PC-9 (cell line): ENCODE measurements around the gene MACROD2. TPM values are rescaled to one million over a fixed set of nuclear protein-coding genes. Genes with fewer than 3 reads are reported as not detected.

Source experiments
- BruUV-seq: library from RNA; stranded (reverse); fragments of 400-500 nt; replicated peaks from 2 replicates; lab custom pipeline; 2021; lab: Mats Ljungman, UMichigan
- CTCF ChIA-PET: fragments of 300-600 bp; sonication (Branson Sonifier 250); formaldehyde crosslinking; loops from one replicate; lab custom pipeline; 2022; ENCODE audit warnings: antibody characterized with exemption; lab: Charles Lee
- POLR2A ChIA-PET: fragments of 300-600 bp; sonication (Branson Sonifier 250); formaldehyde crosslinking; loops from one replicate; lab custom pipeline; 2022; ENCODE audit warnings: antibody characterized with exemption; ENCODE audit not compliant: unreplicated experiment; lab: Charles Lee
- DNase-seq, 2 experiments: peaks; one replicate each; pipeline versions ENCODE4 v3.0.0 to v3.0.0-alpha.2; 2015 to 2022; ENCODE audit warnings: mixed read lengths in 1 of 2
- H2AFZ ChIP-seq: fragments of 200-600 bp; sonication (generic); 2 replicates; pipeline ENCODE4 v1.8.1; 2017; ENCODE audit warnings: antibody characterized with exemption
- H3F3A ChIP-seq: fragments of 200-600 bp; sonication (generic); 2 replicates; pipeline ENCODE4 v1.8.1; 2017; ENCODE audit warnings: antibody characterized with exemption, mild to moderate bottlenecking, low read depth; ENCODE audit not compliant: insufficient read depth
- H3K27ac ChIP-seq: fragments of 200-600 bp; sonication (generic); 2 replicates; pipeline ENCODE4 v1.6.1; 2016; ENCODE audit warnings: mixed run types
- H3K27me3 ChIP-seq: fragments of 200-600 bp; sonication (generic); 2 replicates; pipeline ENCODE4 v1.6.1; 2016; ENCODE audit warnings: low read depth, mixed run types; ENCODE audit not compliant: insufficient read depth
- H3K36me3 ChIP-seq: fragments of 200-600 bp; sonication (generic); 2 replicates; pipeline ENCODE4 v1.6.1; 2016; ENCODE audit warnings: low read depth, mixed run types
- H3K4me1 ChIP-seq: fragments of 200-600 bp; sonication (generic); replicated peaks from 2 replicates; pipeline ENCODE4 v1.6.1; 2016; ENCODE audit warnings: mixed run types; ENCODE audit not compliant: insufficient read depth
- H3K4me2 ChIP-seq: fragments of 200-600 bp; sonication (generic); 2 replicates; pipeline ENCODE4 v1.6.1; 2017; ENCODE audit warnings: mixed run types
- H3K4me3 ChIP-seq: fragments of 200-600 bp; sonication (generic); 2 replicates; pipeline ENCODE4 v1.6.1; 2016; ENCODE audit warnings: mixed run types
- H3K79me2 ChIP-seq: fragments of 200-600 bp; sonication (generic); 2 replicates; pipeline ENCODE4 v1.6.1; 2017; ENCODE audit warnings: low read depth, mixed run types
- H3K9me2 ChIP-seq: fragments of 200-600 bp; sonication (generic); 2 replicates; pipeline ENCODE4 v1.8.1; 2017; ENCODE audit warnings: mild to moderate bottlenecking; ENCODE audit not compliant: insufficient read depth
- H3K9me3 ChIP-seq: fragments of 200-600 bp; sonication (generic); 2 replicates; pipeline ENCODE4 v1.8.1; 2016; ENCODE audit warnings: low read depth; ENCODE audit not compliant: insufficient read depth
- H4K20me1 ChIP-seq: fragments of 200-600 bp; sonication (generic); 2 replicates; pipeline ENCODE4 v1.8.1; 2017; ENCODE audit not compliant: insufficient read depth
- EZH2 ChIP-seq: fragments of 200-600 bp; sonication (generic); IDR thresholded peaks from 2 replicates; pipeline ENCODE4 v1.8.0; 2017; ENCODE audit warnings: antibody characterized with exemption, low read depth
- intact Hi-C: fragments of 100-400 bp; cut with micrococcal nuclease; formaldehyde crosslinking; loops from one replicate; pipeline ENCODE4 v1.10.0; 2022; ENCODE audit not compliant: unreplicated experiment
- total RNA-seq: library from RNA; stranded (reverse); gene quantifications from 2 replicates; pipeline ENCODE4 v1.2.3, GENCODE V29; 2021
- TF ChIP-seq, protein P1 (sequence below): fragments of 200-600 bp; sonication (generic); conservative IDR thresholded peaks from 2 replicates; pipeline ENCODE4 v1.6.1; 2017; ENCODE audit warnings: mixed run types, antibody characterized with exemption, mild to moderate bottlenecking, moderate library complexity

The MACROD2 gene
- total RNA-seq, 1 experiment from 2014 or later, result 11.4 TPM

DNA sequence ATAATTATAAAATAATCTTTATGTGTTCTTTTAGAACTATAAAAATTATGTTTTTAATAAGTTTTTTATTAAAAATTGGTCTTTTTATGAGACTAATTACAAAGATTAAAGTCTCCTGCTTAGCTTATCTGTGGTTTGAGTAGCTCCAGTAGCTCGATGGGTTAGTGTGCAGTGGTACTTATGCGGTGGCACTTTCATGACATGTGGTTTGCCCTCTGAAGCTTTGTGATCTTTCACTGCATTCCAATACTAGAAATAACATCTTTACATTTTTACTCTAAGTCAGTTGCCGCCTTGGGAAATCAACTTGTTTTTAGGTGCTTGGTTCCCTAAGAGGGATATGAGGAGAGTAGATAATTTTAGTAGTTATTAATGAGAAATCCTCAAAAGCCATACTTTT is 1041.6 kb downstream of the MACROD2 start:
- Histone ChIP-seq H2AFZ (no peak overlapping the region), H3K27me3 (no peaks in the 10 kb centered on the region), H3K79me2 (no peaks in the 10 kb centered on the region), H3K4me3 (no peak overlapping the region), H3F3A (no peaks in the 10 kb centered on the region), H4K20me1 (no peaks in the 10 kb centered on the region), H3K36me3 (no peaks in the 10 kb centered on the region), H3K4me1 (peaks cover 17% of the 10 kb centered on the region), H3K9me3 (no peaks in the 10 kb centered on the region), H3K27ac (no peak overlapping the region), H3K4me2 (no peak overlapping the region), H3K9me2 (no peaks in the 10 kb centered on the region)
- no TSS peak for BruUV-seq
- no peak for DNase-seq
- TF ChIP-seq, protein P1, sequence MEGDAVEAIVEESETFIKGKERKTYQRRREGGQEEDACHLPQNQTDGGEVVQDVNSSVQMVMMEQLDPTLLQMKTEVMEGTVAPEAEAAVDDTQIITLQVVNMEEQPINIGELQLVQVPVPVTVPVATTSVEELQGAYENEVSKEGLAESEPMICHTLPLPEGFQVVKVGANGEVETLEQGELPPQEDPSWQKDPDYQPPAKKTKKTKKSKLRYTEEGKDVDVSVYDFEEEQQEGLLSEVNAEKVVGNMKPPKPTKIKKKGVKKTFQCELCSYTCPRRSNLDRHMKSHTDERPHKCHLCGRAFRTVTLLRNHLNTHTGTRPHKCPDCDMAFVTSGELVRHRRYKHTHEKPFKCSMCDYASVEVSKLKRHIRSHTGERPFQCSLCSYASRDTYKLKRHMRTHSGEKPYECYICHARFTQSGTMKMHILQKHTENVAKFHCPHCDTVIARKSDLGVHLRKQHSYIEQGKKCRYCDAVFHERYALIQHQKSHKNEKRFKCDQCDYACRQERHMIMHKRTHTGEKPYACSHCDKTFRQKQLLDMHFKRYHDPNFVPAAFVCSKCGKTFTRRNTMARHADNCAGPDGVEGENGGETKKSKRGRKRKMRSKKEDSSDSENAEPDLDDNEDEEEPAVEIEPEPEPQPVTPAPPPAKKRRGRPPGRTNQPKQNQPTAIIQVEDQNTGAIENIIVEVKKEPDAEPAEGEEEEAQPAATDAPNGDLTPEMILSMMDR, result no peak
- TF ChIP-seq EZH2, result no peak
- intact Hi-C loops, result no loop called here
- ChIA-PET CTCF (no interaction called here), POLR2A (no interaction called here)

DNA sequence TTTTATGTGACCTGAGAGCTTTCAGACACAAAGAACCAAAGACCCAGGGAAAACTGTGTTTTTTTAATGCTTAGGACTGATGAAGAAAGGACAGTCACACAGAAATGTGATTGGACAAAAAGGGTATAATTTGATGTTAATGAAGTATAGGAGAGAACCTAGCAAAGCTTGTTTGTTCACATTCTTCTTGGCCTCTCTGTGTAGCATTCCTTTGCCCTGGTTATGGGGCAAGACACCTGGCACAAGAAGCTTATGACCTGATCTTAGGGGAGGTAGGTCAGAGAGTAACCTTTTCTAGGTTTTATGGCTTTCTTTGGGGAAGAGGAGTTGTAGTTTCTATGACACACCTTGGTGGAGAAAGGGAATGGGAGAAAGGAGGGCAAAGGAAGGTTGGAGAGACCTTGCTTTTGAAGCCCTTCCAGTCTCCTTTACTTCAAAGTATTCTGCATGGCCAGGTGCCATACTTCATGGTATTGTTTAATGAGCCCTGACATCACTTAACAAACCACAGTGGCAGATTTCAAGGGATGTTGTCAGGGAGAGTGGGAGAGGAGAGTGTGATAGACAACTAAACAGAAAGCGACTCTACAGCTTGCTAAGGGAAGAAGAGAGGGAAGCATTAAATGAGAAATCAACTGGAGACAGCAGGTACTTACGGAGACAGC is 1043.9 kb downstream of the MACROD2 start:
- POLR2A ChIA-PET, result interaction anchor here (0.6 to 0.8 kb wide), 2 partner anchors 347 to 1482 kb away, joined by 4 to 7 read pairs; no protein-coding TSS in a partner anchor
- H3K27ac ChIP-seq, result peak overlapping the region; percentile 74

DNA sequence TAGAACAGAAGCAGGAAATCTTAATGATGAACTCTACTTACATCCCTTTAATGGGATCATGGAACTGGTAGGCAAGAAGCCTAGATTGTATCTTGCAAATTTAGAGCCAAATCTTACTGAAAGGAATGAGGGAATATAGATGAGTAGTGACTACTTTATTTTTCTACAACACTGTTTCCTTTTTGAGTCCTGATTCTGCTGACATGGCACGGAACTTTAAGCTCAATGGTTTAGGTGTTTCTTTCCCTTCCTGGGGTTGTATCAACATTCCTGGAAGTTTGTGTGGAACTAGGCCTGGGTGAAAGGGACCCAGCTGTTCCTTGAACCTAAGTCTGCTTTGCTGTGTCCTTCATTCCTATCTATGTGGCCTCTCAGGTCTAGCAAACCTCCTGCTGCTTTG is 1047.4 kb downstream of the MACROD2 start:
- no peaks in the 10 kb centered on the region for H3K36me3 ChIP-seq
- no peak for TF ChIP-seq EZH2
- intact Hi-C loops, result no loop called here
- no peak overlapping the region for H3K4me2 ChIP-seq
- ChIA-PET POLR2A (no interaction called here), CTCF (no interaction called here)
- no TSS peak for BruUV-seq
- DNase-seq, result no peak
- no peak overlapping the region for H3K4me3 ChIP-seq
- no peaks in the 10 kb centered on the region for H3K9me2 ChIP-seq
- no peak overlapping the region for H3K27ac ChIP-seq
- no peaks in the 10 kb centered on the region for H3F3A ChIP-seq
- no peak overlapping the region for H2AFZ ChIP-seq
- no peaks in the 10 kb centered on the region for H3K79me2 ChIP-seq
- no peaks in the 10 kb centered on the region for H4K20me1 ChIP-seq
- H3K9me3 ChIP-seq, result no peaks in the 10 kb centered on the region
- H3K4me1 ChIP-seq, result peaks cover 17% of the 10 kb centered on the region
- no peaks in the 10 kb centered on the region for H3K27me3 ChIP-seq

More for the DNA sequence above, 1043.9 kb downstream of the MACROD2 start:
- no peaks in the 10 kb centered on the region for H3K9me2 ChIP-seq
- intact Hi-C loops, result loop anchor here (1.0 to 2.0 kb wide), 2 partner anchors 52 to 160 kb away; no protein-coding TSS in a partner anchor
- no TSS peak for BruUV-seq
- TF ChIP-seq EZH2, result no peak
- TF ChIP-seq, protein P1, result no peak
- H3K36me3 ChIP-seq, result no peaks in the 10 kb centered on the region
- DNase-seq, result peak; percentile 43 to 85
- H3K4me2 ChIP-seq, result peak overlapping the region; percentile 53
- no peak overlapping the region for H2AFZ ChIP-seq
- peaks cover 17% of the 10 kb centered on the region for H3K4me1 ChIP-seq
- no peaks in the 10 kb centered on the region for H3K27me3 ChIP-seq
- H4K20me1 ChIP-seq, result no peaks in the 10 kb centered on the region
- CTCF ChIA-PET, result no interaction called here
- no peaks in the 10 kb centered on the region for H3F3A ChIP-seq
- no peaks in the 10 kb centered on the region for H3K79me2 ChIP-seq
- no peak overlapping the region for H3K4me3 ChIP-seq
- no peaks in the 10 kb centered on the region for H3K9me3 ChIP-seq
